Motor neuron (in vitro differentiated cells): ENCODE results near the gene BANF1. TPM values are rescaled to one million over a fixed set of nuclear protein-coding genes. Genes with fewer than 3 reads are reported as not detected.
A peak's percentile ranks its signal among the peaks of the same experiment; 100 is the strongest.
"Not testable (repeated sequence)": the region's sequence is repeated elsewhere in the genome, so short reads cannot be mapped to it uniquely, and the experiment has no call there.

Experiments used
- ATAC-seq, 8 experiments: fragments of 200-7000 bp; cut with Tn5 transposase; replicated peaks in 6 of 8; 2 replicates each; pipeline ENCODE4 v1.8.0; 2021; ENCODE audit warnings: mild to moderate bottlenecking in 8 of 8, moderate library complexity in 8 of 8
- H3K27ac ChIP-seq, 2 donors: fragments of 250-450 bp; sonication (Bioruptor Pico); 2 replicates each; pipeline ENCODE4 v1.9.0; 2021; ENCODE audit warnings: antibody characterized with exemption in 2 of 2, mild to moderate bottlenecking in 2 of 2, moderate library complexity in 1 of 2
- H3K4me1 ChIP-seq, 2 donors: fragments of 250-450 bp; sonication (Bioruptor Pico); replicated peaks in 1 of 2; 2 replicates each; pipeline ENCODE4 v1.6.1; 2021; ENCODE audit warnings: antibody characterized with exemption in 2 of 2, mild to moderate bottlenecking in 2 of 2, moderate library complexity in 1 of 2
- H3K4me3 ChIP-seq, 5 donors: fragments of 250-450 bp; sonication (Bioruptor Pico); 2 replicates each; pipeline ENCODE4 v1.9.0; 2021; ENCODE audit warnings: antibody characterized with exemption in 5 of 5, mild to moderate bottlenecking in 5 of 5, moderate library complexity in 4 of 5
- WGBS, 10 experiments: fragments of 450-650 bp; shearing (Covaris generic); methylation state at CpG; one replicate each; pipeline ENCODE4 v1.0.0; 2022; 5-methylcytosine and 5-hydroxymethylcytosine counted together
- in situ Hi-C, 9 experiments: fragments of 400-800 bp; cut with MboI; loops; one replicate each; pipeline ENCODE4 v1.15.0; 2021; ENCODE audit warnings: low sequenced_read_pairs in 9 of 9, low pct_unique_long_range_greater_than_20kb in 2 of 9; ENCODE audit not compliant: unreplicated experiment in 9 of 9
- total RNA-seq, 8 experiments: library from RNA; unstranded; fragments of 300-600 nt; gene quantifications; 2 replicates each; pipeline versions ENCODE4 v1.2.3 to v1.2.4, GENCODE V29; 2022

The BANF1 gene
- total RNA-seq, 8 experiments from 2014 or later = 47.3 to 130 (median 74.7) TPM

GRCh38 chr11:66006134-66006890 is 4.0 kb downstream of the BANF1 start:
- no peak for ATAC-seq
- WGBS, 10 experiments = 76 to 100% (median 87%) methylated on average over 1 to 10 of the region's 13 CpGs; no CpG with 5 or more reads in 1 of the 10 experiments
- Histone ChIP-seq H3K4me3 (no peak overlapping the region), H3K4me1 (peaks cover 5 to 9% of the 10 kb centered on the region in 2 donors), H3K27ac (no peak overlapping the region)
- in situ Hi-C loops = no loop called here

- 40% methylated on average over 1 of the region's 4 CpGs; no CpG with 5 or more reads in 9 of the 10 experiments for WGBS, 10 experiments
- Histone ChIP-seq H3K4me1 (peaks cover 5 to 9% of the 10 kb centered on the region in 2 donors), H3K27ac (no peak overlapping the region), H3K4me3 (no peak overlapping the region)
- ATAC-seq = no peak
- in situ Hi-C loops = no loop called here
These were observed 4.5 kb downstream of the BANF1 start for GRCh38 chr11:66006891-66007176.

- no peak for ATAC-seq
- 0 to 100% (median 77%) methylated on average over 1 to 3 of the region's 5 CpGs; no CpG with 5 or more reads in 6 of the 10 experiments for WGBS, 10 experiments
- Histone ChIP-seq H3K4me3 (no peak overlapping the region), H3K27ac (no peak overlapping the region), H3K4me1 (peaks cover 5 to 9% of the 10 kb centered on the region in 2 donors)
- in situ Hi-C loops = no loop called here
These were observed 4.9 kb downstream of the BANF1 start for GRCh38 chr11:66007201-66007634.

- peaks cover 3 to 8% of the 10 kb centered on the region in 2 donors for H3K4me1 ChIP-seq
- peak overlapping the region in 1 of 2 donors; percentile 35 for H3K27ac ChIP-seq
- in situ Hi-C loops = no loop called here
- WGBS, 10 experiments = 86 to 100% (median 100%) methylated on average over 1 to 2 of the region's 2 CpGs; no CpG with 5 or more reads in 6 of the 10 experiments
- H3K4me3 ChIP-seq = no peak overlapping the region
- no peak for ATAC-seq
These were observed 5.8 kb downstream of the BANF1 start for GRCh38 chr11:66008095-66008467.

GRCh38 chr11:66008468-66009101 is 6.3 kb downstream of the BANF1 start:
- peak in 7 of 8 experiments; percentile 35 to 86 (median 50) for ATAC-seq

GRCh38 chr11:66010036-66010435 is 7.7 kb downstream of the BANF1 start:
- ATAC-seq, H3K4me1 ChIP-seq, H3K4me3 ChIP-seq, in situ Hi-C loops, H3K27ac ChIP-seq: not testable (repeated sequence)
- WGBS, 10 experiments = 80 to 100% (median 100%) methylated on average over 1 to 3 of the region's 4 CpGs; no CpG with 5 or more reads in 7 of the 10 experiments

More at GRCh38 chr11:66008468-66009101, 6.3 kb downstream of the BANF1 start:
- in situ Hi-C loops = no loop called here
- no peak overlapping the region for H3K4me3 ChIP-seq
- peak overlapping the region in 1 of 2 donors; percentile 35 for H3K27ac ChIP-seq
- 0 to 60% (median 26%) methylated on average over 1 to 6 of the region's 10 CpGs; no CpG with 5 or more reads in 2 of the 10 experiments for WGBS, 10 experiments
- H3K4me1 ChIP-seq = peaks cover 0 to 4% of the 10 kb centered on the region in 2 donors

GRCh38 chr11:66011239-66011784 is 9.0 kb downstream of the BANF1 start:
- H3K4me3 ChIP-seq = no peak overlapping the region
- in situ Hi-C loops = no loop called here
- no peak overlapping the region for H3K27ac ChIP-seq
- 20 to 67% (median 50%) methylated on average over 1 to 7 of the region's 14 CpGs; no CpG with 5 or more reads in 3 of the 10 experiments for WGBS, 10 experiments
- no peak for ATAC-seq
- H3K4me1 ChIP-seq = peaks cover 0 to 4% of the 10 kb centered on the region in 2 donors

- in situ Hi-C loops = no loop called here
These were observed 9.5 kb downstream of the BANF1 start, which contains the start of gene CST6 for GRCh38 chr11:66011785-66012303. Gene CST6, plus strand, starts transcription at chr11:66012008. Its CDS starts 37 bp downstream, at chr11:66012045.

GRCh38 chr11:66012371-66012945 is 10.2 kb downstream of the BANF1 start:
- H3K27ac ChIP-seq = no peak overlapping the region
- 40 to 73% methylated on average over 1 to 3 of the region's 12 CpGs; no CpG with 5 or more reads in 8 of the 10 experiments for WGBS, 10 experiments
- no peak overlapping the region for H3K4me3 ChIP-seq
- no peak for ATAC-seq
- peaks cover 0 to 4% of the 10 kb centered on the region in 2 donors for H3K4me1 ChIP-seq
- in situ Hi-C loops = no loop called here

More at GRCh38 chr11:66011785-66012303, 9.5 kb downstream of the BANF1 start, which contains the start of gene CST6:
- no peak within 1 kb of the TSS for H3K4me3 ChIP-seq
- peaks cover 0 to 4% of the 10 kb centered on the region in 2 donors for H3K4me1 ChIP-seq
- peak in 3 of 8 experiments; percentile 13 to 23 (median 19) for ATAC-seq
- H3K27ac ChIP-seq = no peak within 1 kb of the TSS
- WGBS, 10 experiments = 14 to 25% methylated on average over 4 to 12 of the region's 61 CpGs; no CpG with 5 or more reads in 8 of the 10 experiments

GRCh38 chr11:66012946-66013761 is 10.9 kb downstream of the BANF1 start:
- Histone ChIP-seq H3K27ac (no peak overlapping the region), H3K4me1 (peaks cover 0 to 4% of the 10 kb centered on the region in 2 donors), H3K4me3 (no peak overlapping the region)
- in situ Hi-C loops = no loop called here
- no peak for ATAC-seq
- 80% methylated on average over 1 of the region's 12 CpGs; no CpG with 5 or more reads in 8 of the 10 experiments for WGBS, 10 experiments

GRCh38 chr11:66013762-66014100 is 11.4 kb downstream of the BANF1 start:
- Histone ChIP-seq H3K4me1 (peaks cover 0 to 4% of the 10 kb centered on the region in 2 donors), H3K4me3 (no peak overlapping the region), H3K27ac (no peak overlapping the region)
- in situ Hi-C loops = no loop called here
- peak in 1 of 8 experiments; percentile 10 for ATAC-seq
- 10 to 61% (median 50%) methylated on average over 2 to 5 of the region's 7 CpGs; no CpG with 5 or more reads in 7 of the 10 experiments for WGBS, 10 experiments
